Choroid plexus epithelial cell (primary cell): ENCODE results near the gene SPTBN4.
"Not testable (repeated sequence)": the region's sequence is repeated elsewhere in the genome, so short reads cannot be mapped to it uniquely, and the experiment has no call there.

ENCODE experiments used
- DNase-seq: peaks from one replicate; pipeline ENCODE4 v3.0.0-alpha.2; 2010; ENCODE audit warnings: low read depth
- H3K4me3 ChIP-seq: 2 replicates; pipeline ENCODE4 v1.5.1; 2011; ENCODE audit warnings: low read depth, mild to moderate bottlenecking, control low read depth, low read length, moderate library complexity
- CTCF ChIP-seq: conservative IDR thresholded peaks from 2 replicates; pipeline ENCODE4 v1.5.1; 2011; ENCODE audit warnings: low read depth, mild to moderate bottlenecking, control low read depth, inconsistent platforms, low read length, moderate library complexity

SPTBN4 gene

DNA sequence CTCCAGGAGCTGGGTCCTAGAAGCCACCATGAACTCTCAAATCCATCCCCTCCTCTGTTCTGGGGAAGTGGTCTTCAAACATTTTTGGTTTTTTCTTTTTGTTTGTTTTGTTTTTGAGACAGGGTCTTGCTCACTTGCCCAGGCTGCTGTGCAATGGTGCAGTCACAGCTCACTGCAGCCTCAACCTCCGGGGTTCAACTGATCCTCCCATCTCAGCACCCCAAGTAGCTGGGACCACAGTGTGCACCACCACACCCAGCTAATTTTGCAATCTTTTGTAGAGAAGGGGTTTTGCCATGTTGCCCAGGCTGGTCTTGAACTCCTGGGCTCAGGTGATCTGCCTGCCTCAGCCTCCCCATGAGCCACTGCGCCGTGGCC, 8.2 kb upstream of the SPTBN4 start:
- DNase-seq, result no peak
- no peak overlapping the region for H3K4me3 ChIP-seq
- TF ChIP-seq CTCF, result no peak

DNA sequence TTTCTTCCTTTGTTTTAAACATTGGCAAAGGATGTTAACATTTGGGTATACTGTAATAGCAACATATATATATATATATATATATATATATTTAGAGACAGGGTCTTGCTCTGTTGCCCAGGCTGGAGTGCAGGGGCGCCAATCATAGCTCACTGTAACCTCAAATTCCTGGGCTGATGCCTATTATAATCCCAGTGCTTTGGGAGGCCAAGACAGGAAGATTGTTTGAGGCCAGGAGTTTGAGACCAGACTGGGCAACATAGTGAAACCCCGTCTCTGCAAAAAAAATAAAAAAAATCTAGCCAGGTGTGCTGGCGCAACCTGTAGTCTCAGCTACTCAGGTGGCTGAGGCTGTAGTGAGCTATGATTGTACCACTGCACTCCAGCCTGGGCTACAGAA, 6.6 kb upstream of the SPTBN4 start:
- TF ChIP-seq CTCF, result no peak
- no peak for DNase-seq
- H3K4me3 ChIP-seq, result no peak overlapping the region

DNA sequence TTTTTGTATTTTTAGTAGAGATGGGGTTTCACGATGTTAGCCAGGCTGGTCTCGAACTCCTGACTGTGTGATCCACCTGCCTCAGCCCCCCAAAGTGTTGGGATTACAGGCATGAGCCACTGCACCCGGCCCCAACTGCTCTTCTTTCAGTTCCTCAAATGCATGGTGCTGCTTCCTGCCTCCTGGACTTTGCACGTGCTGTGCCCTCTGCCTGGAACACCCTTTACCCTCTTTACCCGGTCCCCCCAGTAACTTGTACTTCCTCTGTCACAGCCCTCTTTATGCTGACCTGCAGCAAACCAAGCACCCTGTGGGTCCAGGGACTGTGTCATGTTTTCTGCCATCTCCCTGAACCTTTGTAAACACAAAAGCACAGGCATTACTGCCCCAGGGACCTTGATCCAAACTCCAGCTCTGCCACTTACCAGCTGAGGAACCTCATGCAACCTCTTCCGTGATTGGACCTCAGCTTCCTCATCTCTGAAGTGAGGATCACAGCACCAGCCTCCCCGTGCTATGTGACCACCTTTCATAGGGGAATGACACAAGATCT, 5.1 kb upstream of the SPTBN4 start:
- DNase-seq, result no peak
- no peak for TF ChIP-seq CTCF
- H3K4me3 ChIP-seq, result no peak overlapping the region

DNA sequence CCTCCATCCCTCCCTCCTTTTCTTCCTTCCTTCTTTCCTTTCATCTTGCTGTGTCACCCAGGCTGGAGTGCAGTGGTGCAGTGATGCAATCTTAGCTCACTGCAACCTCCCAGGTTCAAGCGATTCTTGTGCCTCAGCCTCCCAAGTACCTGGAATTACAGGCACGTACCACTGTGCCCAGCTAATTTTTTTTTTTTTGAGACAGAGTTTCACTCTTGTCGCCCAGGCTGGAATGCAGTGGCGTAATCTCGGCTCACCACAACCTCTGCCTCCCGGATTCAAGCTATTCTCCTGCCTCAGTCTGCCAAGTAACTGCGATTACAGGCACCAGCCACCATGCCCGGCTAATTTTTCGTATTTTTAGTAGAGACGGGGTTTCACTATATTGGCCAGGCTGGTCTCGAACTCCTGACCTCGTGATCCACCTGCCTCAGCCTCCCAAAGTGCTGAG, 3.2 kb upstream of the SPTBN4 start:
- peak; percentile 23 for DNase-seq
- not testable (repeated sequence) for H3K4me3 ChIP-seq

- TF ChIP-seq CTCF, result peak; percentile 92
- peak; percentile 94 for DNase-seq
- H3K4me3 ChIP-seq, result peak overlapping the region; percentile 75
These were observed 2.5 kb upstream of the SPTBN4 start for GRCh38 chr19:40464059-40465024.

DNA sequence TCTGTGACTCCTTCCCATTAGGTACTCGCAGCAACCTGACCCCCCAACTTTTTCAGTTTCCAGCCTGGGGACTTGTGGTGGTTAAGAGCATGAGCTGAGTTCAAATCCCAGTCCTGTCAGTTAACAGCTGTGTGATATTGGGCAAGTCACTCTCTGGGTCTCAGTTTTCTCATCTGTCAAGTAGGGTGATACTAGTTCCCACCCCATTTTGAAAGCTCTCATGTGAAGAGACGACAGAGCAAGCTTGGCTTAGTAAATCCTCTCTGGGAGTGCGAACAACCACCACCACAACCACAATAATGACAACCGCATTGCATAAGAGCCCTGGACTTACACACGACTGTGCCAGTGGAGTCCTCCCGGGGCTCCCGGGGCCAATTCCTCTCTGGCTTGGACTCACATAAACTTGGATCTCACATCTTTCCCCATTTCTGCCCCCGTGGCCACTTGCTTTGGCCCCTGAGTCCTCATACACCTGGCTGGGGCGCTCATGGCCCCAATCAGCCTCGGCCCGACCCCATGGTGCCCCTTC, 1.7 kb upstream of the SPTBN4 start:
- no peak for TF ChIP-seq CTCF
- DNase-seq, result peak; percentile 75

DNA sequence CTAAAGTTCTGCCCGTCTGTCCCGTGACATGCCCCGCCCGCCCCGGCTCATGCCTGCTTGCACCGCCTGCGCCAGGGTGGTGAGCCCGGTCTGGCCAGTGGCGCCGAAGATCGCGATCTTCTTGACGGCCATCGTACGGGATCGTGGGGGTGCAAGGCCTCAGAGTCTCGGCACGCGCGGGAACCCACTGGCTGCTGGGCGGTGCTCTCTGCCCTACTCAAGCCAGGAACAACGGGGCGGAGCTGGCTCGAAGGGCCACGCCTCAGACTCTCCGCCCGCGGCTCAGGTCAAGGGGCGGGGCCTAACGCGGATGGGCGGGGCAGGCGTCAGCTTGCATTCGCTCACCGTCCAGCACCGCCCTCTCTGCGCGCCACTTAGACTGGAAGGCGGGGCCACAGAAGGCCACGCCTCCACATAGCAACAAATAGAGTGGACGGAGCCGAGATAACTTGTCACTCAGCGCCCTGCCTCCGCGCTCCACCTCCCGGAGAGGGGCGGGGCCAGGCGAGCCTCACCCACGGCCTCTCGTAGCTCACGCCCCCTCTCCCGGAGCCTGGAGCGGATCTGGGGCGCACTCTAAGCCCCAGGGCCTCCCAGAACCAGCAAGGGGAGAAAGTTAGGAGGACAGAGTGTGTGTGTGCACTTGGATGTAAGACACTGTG, 1.1 kb upstream of the SPTBN4 start, which contains the start of gene BLVRB:
Gene BLVRB, minus strand, starts transcription at position 189 of the 662 bp plus-strand sequence. Its CDS starts 57 bp downstream, at position 132.
- DNase-seq, result peak; percentile 100
- H3K4me3 ChIP-seq, result peak within 1 kb of the TSS; percentile 75
- no peak for TF ChIP-seq CTCF

More for the DNA sequence above, 1.7 kb upstream of the SPTBN4 start:
- H3K4me3 ChIP-seq, result peak overlapping the region; percentile 75
